CD4-positive, alpha-beta T cell (primary cell): ENCODE measurements around the gene STING1. TPM values are rescaled to one million over a fixed set of nuclear protein-coding genes. Genes with fewer than 3 reads are reported as not detected.

ENCODE experiments used
- ATAC-seq: fragments of 200-7000 bp; cut with Tn5 transposase; one replicate; pipeline ENCODE4 v1.10.0; 2022; ENCODE audit warnings: mild to moderate bottlenecking; ENCODE audit not compliant: poor library complexity
- CTCF ChIA-PET: fragments of 350-600 bp; sonication (Branson Sonifier 250); formaldehyde crosslinking; loops from one replicate; lab custom pipeline; 2021; ENCODE audit warnings: antibody characterized with exemption, inconsistent platforms; lab: Charles Lee
- POLR2A ChIA-PET: fragments of 350-600 bp; sonication (Branson Sonifier 250); formaldehyde crosslinking; loops from one replicate; lab custom pipeline; 2021; ENCODE audit warnings: antibody characterized with exemption, inconsistent platforms; lab: Charles Lee
- DNase-seq, 14 experiments: peaks; one replicate each; pipeline ENCODE4 v3.0.0-alpha.2; 2013 to 2020; ENCODE audit warnings: mixed read lengths in 2 of 14
- H3K27ac ChIP-seq, 2 donors: one replicate each; pipeline versions ENCODE4 v1.5.1 to v1.7.0; 2013; ENCODE audit warnings: low read length in 2 of 2, low read depth in 1 of 2, mild to moderate bottlenecking in 1 of 2
- H3K27me3 ChIP-seq, 2 experiments: 1 replicate in 1 of 2; 2 replicates in 1 of 2; pipeline versions ENCODE4 v1.6.1 to v1.7.0; 2013; ENCODE audit warnings: low read length in 2 of 2, control low read depth in 1 of 2, mild to moderate bottlenecking in 1 of 2, moderate library complexity in 1 of 2; ENCODE audit not compliant: insufficient read depth in 2 of 2, control insufficient read depth in 1 of 2
- H3K36me3 ChIP-seq: one replicate; pipeline ENCODE4 v1.6.1; 2013; ENCODE audit warnings: low read length, control low read depth; ENCODE audit not compliant: insufficient read depth
- H3K4me1 ChIP-seq: one replicate; pipeline ENCODE4 v1.6.1; 2013; ENCODE audit warnings: low read length, control low read depth; ENCODE audit not compliant: insufficient read depth
- H3K4me3 ChIP-seq: one replicate; pipeline ENCODE4 v1.5.1; 2013; ENCODE audit warnings: mild to moderate bottlenecking, low read length, moderate library complexity
- H3K9me3 ChIP-seq, 2 experiments: 1 replicate in 1 of 2; 2 replicates in 1 of 2; pipeline versions ENCODE4 v1.6.1 to v1.7.0; 2013; ENCODE audit warnings: low read length in 2 of 2, mild to moderate bottlenecking in 2 of 2, control low read depth in 1 of 2, moderate library complexity in 1 of 2; ENCODE audit not compliant: control insufficient read depth in 1 of 2, insufficient read depth in 1 of 2
- H3K27ac Mint-ChIP-seq: one replicate; pipeline ENCODE4 v1.8.0; 2020; ENCODE audit warnings: mixed read lengths
- H3K27me3 Mint-ChIP-seq: one replicate; pipeline ENCODE4 v1.8.0; 2021; ENCODE audit warnings: mixed read lengths
- H3K36me3 Mint-ChIP-seq: one replicate; pipeline ENCODE4 v1.8.0; 2021; ENCODE audit warnings: low read depth, mixed read lengths
- H3K4me1 Mint-ChIP-seq: one replicate; pipeline ENCODE4 v1.8.0; 2021; ENCODE audit warnings: low read depth, mixed read lengths
- H3K4me3 Mint-ChIP-seq: one replicate; pipeline ENCODE4 v1.8.0; 2020; ENCODE audit warnings: mild to moderate bottlenecking, mixed read lengths
- H3K9me3 Mint-ChIP-seq: one replicate; pipeline ENCODE4 v1.8.0; 2020; ENCODE audit warnings: mixed read lengths
- intact Hi-C, 2 experiments: fragments of 100-400 bp; cut with DNase I in 1 of 2; cut with micrococcal nuclease in 1 of 2; formaldehyde crosslinking; loops; one replicate each; pipeline versions ENCODE4 v1.15.1 to v1.9.0; 2023 to 2025; cut with DNase I, micrococcal nuclease
- total RNA-seq, 174 experiments: library from RNA in 2 of 174; stranded (reverse) in 2 of 174; gene quantifications; one replicate each; pipeline ENCODE4 v1.2.3 and lab custom pipeline; 2021 to 2026
- TF ChIP-seq, protein P1 (sequence below): fragments of 200-600 bp; IDR thresholded peaks from one replicate; pipeline ENCODE4 v1.8.0; 2022; ENCODE audit warnings: antibody characterized with exemption, mild to moderate bottlenecking

The STING1 gene
- total RNA-seq, 2 experiments from 2014 or later, result 155 to 168 TPM

DNA sequence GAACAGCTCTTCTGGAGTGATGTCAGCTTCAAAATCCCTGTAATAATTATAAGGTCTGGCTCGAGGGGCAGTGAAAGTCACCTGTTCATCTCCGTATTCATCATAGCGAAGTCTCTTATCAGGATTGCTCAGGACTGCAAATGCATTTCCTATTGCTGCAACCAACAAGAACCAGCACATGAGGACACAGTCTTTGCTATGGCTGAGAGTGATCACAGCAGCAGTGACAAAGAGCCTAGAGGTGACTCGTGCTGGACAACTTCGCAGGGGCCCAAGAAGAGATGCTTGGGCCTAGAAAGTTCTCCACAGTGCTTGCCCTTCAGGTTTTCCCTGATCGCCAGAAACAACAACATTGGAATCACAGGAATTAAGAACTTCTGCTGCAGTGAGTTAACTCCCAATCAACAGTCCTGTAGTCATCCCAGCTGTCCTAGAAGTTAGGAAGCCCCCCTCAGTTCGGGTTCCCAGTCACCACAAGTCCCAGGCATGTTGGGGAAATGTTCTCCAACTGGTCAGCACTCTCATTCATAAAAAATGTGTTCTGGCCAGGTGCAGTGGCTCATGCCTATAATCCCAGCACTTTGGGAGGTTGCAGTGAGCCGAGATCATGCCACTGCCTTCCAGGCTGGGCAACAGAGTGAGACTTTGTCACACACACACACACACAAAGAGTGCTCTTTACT, 56.2 kb downstream of the STING1 start:
- Histone ChIP-seq H3K4me3 (no peak overlapping the region), H3K4me1 (peaks cover 6% of the 10 kb centered on the region), H3K9me3 (no peaks in the 10 kb centered on the region), H3K36me3 (peaks cover 11% of the 10 kb centered on the region), H3K27ac (no peak overlapping the region), H3K27me3 (no peaks in the 10 kb centered on the region)
- H3K27me3 Mint-ChIP-seq, result no peaks in the 10 kb centered on the region
- peaks cover 28% of the 10 kb centered on the region for H3K4me1 Mint-ChIP-seq
- H3K9me3 Mint-ChIP-seq, result no peaks in the 10 kb centered on the region
- CTCF ChIA-PET, result no interaction called here
- POLR2A ChIA-PET, result no interaction called here
- no peak overlapping the region for H3K27ac Mint-ChIP-seq
- DNase-seq (no peak), ATAC-seq (no peak)
- intact Hi-C loops, result loop anchor here in 1 of 2 experiments (10.0 kb wide), 1 partner anchor 188 kb away; no protein-coding TSS in a partner anchor
- H3K4me3 Mint-ChIP-seq, result no peak overlapping the region
- TF ChIP-seq, protein P1, sequence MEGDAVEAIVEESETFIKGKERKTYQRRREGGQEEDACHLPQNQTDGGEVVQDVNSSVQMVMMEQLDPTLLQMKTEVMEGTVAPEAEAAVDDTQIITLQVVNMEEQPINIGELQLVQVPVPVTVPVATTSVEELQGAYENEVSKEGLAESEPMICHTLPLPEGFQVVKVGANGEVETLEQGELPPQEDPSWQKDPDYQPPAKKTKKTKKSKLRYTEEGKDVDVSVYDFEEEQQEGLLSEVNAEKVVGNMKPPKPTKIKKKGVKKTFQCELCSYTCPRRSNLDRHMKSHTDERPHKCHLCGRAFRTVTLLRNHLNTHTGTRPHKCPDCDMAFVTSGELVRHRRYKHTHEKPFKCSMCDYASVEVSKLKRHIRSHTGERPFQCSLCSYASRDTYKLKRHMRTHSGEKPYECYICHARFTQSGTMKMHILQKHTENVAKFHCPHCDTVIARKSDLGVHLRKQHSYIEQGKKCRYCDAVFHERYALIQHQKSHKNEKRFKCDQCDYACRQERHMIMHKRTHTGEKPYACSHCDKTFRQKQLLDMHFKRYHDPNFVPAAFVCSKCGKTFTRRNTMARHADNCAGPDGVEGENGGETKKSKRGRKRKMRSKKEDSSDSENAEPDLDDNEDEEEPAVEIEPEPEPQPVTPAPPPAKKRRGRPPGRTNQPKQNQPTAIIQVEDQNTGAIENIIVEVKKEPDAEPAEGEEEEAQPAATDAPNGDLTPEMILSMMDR, result no peak
- peaks cover 51% of the 10 kb centered on the region for H3K36me3 Mint-ChIP-seq

Other genes starting within 250 kb of the STING1 start
- gene MATR3, start 189.0 kb downstream of the STING1 start, total RNA-seq, result 100 to 1,000 TPM; 376 to 401 TPM
- gene PAIP2, start 140.9 kb downstream of the STING1 start, total RNA-seq, result 100 to 1,000 TPM; 151 to 156 TPM
- not detected for gene SLC23A1, start 99.5 kb downstream of the STING1 start, total RNA-seq
- gene MZB1, start 92.8 kb downstream of the STING1 start, total RNA-seq, result under 1 TPM; 0.42 to 0.63 TPM
- under 1 TPM; 0.25 to 0.41 TPM for gene PROB1, start 87.7 kb downstream of the STING1 start, total RNA-seq
- 1 to 10 TPM; 3.0 to 3.9 TPM for gene SPATA24, start 78.7 kb downstream of the STING1 start, total RNA-seq
- gene DNAJC18, start 43.2 kb downstream of the STING1 start, total RNA-seq, result 1 to 10 TPM; 7.5 to 8.7 TPM
- gene ECSCR, start 20.0 kb downstream of the STING1 start, total RNA-seq, result not detected
- under 1 TPM in 1 of 2 experiments, not detected in 1; 0.08 TPM for gene SMIM33, start 11.8 kb downstream of the STING1 start, total RNA-seq
- 100 to 1,000 TPM; 164 to 174 TPM for gene UBE2D2, start 78.6 kb upstream of the STING1 start, total RNA-seq
- gene CXXC5, start 165.6 kb upstream of the STING1 start, total RNA-seq, result 1 to 10 TPM; 1.9 to 2.7 TPM